Measurements from ENCODE around the gene HOXD8. TPM values are rescaled to one million over a fixed set of nuclear protein-coding genes. Genes with fewer than 3 reads are reported as not detected.
A peak's percentile ranks its signal among the peaks of the same experiment; 100 is the strongest.

Gene HOXD8
- total and polyA plus RNA-seq, 9 donors = 29.2 to 50.6 (median 36.2) TPM

GRCh38 chr2:176106581-176107539 is 22.6 kb upstream of the HOXD8 start, which contains the start of gene HOXD11:
HOXD11 (plus strand) TSS chr2:176107280; CDS start chr2:176107356, 76 bp downstream.
- intact Hi-C loops (cut with DNase I) = loop anchor here in 1 of 4 donors (10.0 kb wide), 1 partner anchor 1772 kb away; the partner anchor contains the start of gene SP9
- TF ChIP-seq EP300 (IDR thresholded peaks at IDR 0.05) (no peak), POLR2A (IDR thresholded peaks at IDR 0.05) (no peak), CTCF (IDR thresholded peaks at IDR 0.05) (no peak)
- no peaks in the 10 kb centered on the region for H3K36me3 ChIP-seq
- peaks cover 1% of the 10 kb centered on the region for H3K27me3 ChIP-seq
- peak within 1 kb of the TSS; percentile 43 for H3K4me3 ChIP-seq
- no peak within 1 kb of the TSS for H3K27ac ChIP-seq
- 3 to 6% (median 3%) methylated on average over 60 to 85 of the region's 85 CpGs for WGBS, 3 donors
- DNase-seq = peak in 2 of 5 donors; percentile 36 to 53
- peaks cover 5% of the 10 kb centered on the region for H3K4me1 ChIP-seq (ENCODE audit: insufficient read depth)
- H3K9me3 ChIP-seq = no peaks in the 10 kb centered on the region

DNA sequence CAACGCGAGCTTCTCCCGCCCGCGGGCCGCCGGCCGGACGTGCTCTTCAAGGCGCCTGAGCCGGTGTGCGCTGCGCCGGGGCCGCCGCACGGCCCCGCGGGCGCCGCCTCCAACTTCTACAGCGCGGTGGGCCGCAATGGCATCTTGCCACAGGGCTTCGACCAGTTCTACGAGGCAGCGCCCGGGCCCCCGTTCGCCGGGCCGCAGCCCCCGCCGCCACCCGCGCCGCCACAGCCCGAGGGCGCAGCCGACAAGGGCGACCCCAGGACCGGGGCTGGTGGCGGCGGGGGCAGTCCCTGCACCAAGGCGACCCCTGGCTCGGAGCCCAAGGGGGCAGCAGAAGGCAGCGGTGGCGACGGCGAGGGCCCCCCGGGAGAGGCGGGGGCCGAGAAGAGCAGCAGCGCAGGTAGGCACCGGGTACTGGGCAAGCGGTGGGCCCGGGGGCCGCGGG is 21.7 kb upstream of the HOXD8 start:
- DNase-seq = peak in 1 of 5 donors; percentile 24
- intact Hi-C loops (cut with DNase I) = loop anchor here in 1 of 4 donors (10.0 kb wide), 1 partner anchor 1773 kb away; the partner anchor contains the start of gene SP9
- Histone ChIP-seq H3K4me3 (peak overlapping the region; percentile 36), H3K9me3 (no peaks in the 10 kb centered on the region), H3K4me1 (ENCODE audit: insufficient read depth) (peaks cover 5% of the 10 kb centered on the region), H3K36me3 (no peaks in the 10 kb centered on the region), H3K27me3 (peaks cover 6% of the 10 kb centered on the region), H3K27ac (no peak overlapping the region)
- 2% methylated on average over 43 to 59 of the region's 59 CpGs for WGBS, 3 donors
- TF ChIP-seq CTCF (IDR thresholded peaks at IDR 0.05) = no peak
- TF ChIP-seq POLR2A (IDR thresholded peaks at IDR 0.05) = no peak
- TF ChIP-seq EP300 (IDR thresholded peaks at IDR 0.05) = no peak

DNA sequence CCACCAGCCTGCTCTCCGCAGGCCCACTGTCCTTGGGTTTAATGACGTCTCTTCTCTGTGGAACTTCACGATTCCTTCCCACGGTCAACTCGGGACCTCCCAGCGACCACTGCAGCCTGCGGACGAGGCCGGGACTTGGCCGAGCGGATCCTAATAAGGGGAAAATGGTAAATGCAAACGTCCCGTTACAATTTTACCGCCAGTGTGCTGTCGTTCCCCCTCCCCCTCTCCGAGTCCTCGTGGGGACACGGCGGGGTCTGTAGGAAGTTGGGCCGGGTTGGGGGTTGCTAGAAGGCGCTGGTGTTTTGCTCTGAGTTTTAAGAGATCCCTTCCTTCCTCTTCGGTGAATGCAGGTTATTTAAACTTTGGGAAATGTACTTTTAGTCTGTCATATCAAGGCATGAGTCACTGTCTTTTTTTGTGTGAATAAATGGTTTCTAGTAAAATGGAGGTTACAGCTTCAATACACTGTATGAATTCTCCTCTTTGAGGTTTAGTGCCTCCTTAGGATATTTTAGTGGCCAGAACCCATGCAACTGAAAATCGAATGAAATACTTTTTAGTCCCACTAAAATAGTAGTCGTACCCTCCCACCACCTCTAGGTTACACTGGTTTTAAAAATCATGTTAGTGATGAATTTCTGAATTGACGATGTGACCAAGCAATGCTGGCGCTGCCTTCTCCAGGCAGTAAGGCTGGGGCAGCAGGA is 20.2 kb upstream of the HOXD8 start:
- no peak for TF ChIP-seq POLR2A (IDR thresholded peaks at IDR 0.05)
- no peak for TF ChIP-seq EP300 (IDR thresholded peaks at IDR 0.05)
- TF ChIP-seq CTCF (IDR thresholded peaks at IDR 0.05) = no peak
- peaks cover 5% of the 10 kb centered on the region for H3K4me1 ChIP-seq (ENCODE audit: insufficient read depth)
- intact Hi-C loops (cut with DNase I) = loop anchor here in 1 of 4 donors (10.0 kb wide), 1 partner anchor 1775 kb away; the partner anchor contains the start of gene SP9

GRCh38 chr2:176109946-176110345 is 19.6 kb upstream of the HOXD8 start:
- Histone ChIP-seq H3K9me3 (no peaks in the 10 kb centered on the region), H3K36me3 (no peaks in the 10 kb centered on the region), H3K27me3 (peaks cover 6% of the 10 kb centered on the region), H3K27ac (no peak overlapping the region), H3K4me3 (peak overlapping the region; percentile 33), H3K4me1 (ENCODE audit: insufficient read depth) (peaks cover 5% of the 10 kb centered on the region)
- TF ChIP-seq EP300 (IDR thresholded peaks at IDR 0.05) (no peak), CTCF (IDR thresholded peaks at IDR 0.05) (no peak), POLR2A (IDR thresholded peaks at IDR 0.05) (no peak)
- DNase-seq = no peak
- WGBS, 3 donors = 58 to 72% (median 63%) methylated on average over 4 of the region's 4 CpGs
- intact Hi-C loops (cut with DNase I) = loop anchor here in 1 of 4 donors (10.0 kb wide), 1 partner anchor 1775 kb away; the partner anchor contains the start of gene SP9

More for the DNA sequence above, 20.2 kb upstream of the HOXD8 start:
- peak overlapping the region; percentile 33 for H3K4me3 ChIP-seq
- 31 to 45% (median 32%) methylated on average over 26 of the region's 26 CpGs for WGBS, 3 donors
- no peaks in the 10 kb centered on the region for H3K9me3 ChIP-seq
- H3K36me3 ChIP-seq = no peaks in the 10 kb centered on the region
- peak in 1 of 5 donors; percentile 9 for DNase-seq
- peaks cover 6% of the 10 kb centered on the region for H3K27me3 ChIP-seq
- no peak overlapping the region for H3K27ac ChIP-seq

All from ovary (tissue), 9 donors.